Testis (tissue), 3 donors: ENCODE data around the gene FH. TPM values are rescaled to one million over a fixed set of nuclear protein-coding genes. Genes with fewer than 3 reads are reported as not detected.

Source experiments
- DNase-seq: peaks from one replicate; pipeline ENCODE4 v3.0.0-alpha.2; 2019
- H3K27ac ChIP-seq, 2 donors: fragments of 200-600 bp; sonication (generic); one replicate each; pipeline ENCODE4 v1.5.1; 2019
- H3K27me3 ChIP-seq: fragments of 200-600 bp; sonication (generic); one replicate; pipeline ENCODE4 v1.5.1; 2019
- H3K36me3 ChIP-seq: fragments of 200-600 bp; sonication (generic); one replicate; pipeline ENCODE4 v1.5.1; 2017; ENCODE audit warnings: low read depth; ENCODE audit errors: missing control alignments
- H3K4me1 ChIP-seq: fragments of 200-600 bp; sonication (generic); one replicate; pipeline ENCODE4 v1.5.1; 2019
- H3K4me3 ChIP-seq, 2 donors: fragments of 200-600 bp; sonication (generic); one replicate each; pipeline ENCODE4 v1.5.1; 2017 to 2019
- H3K9me3 ChIP-seq: fragments of 200-600 bp; sonication (generic); one replicate; pipeline ENCODE4 v1.5.1; 2017
- CTCF ChIP-seq, 3 experiments: fragments of 450-650 bp in 2 of 3; fragments of 200-600 bp in 1 of 3; sonication (generic) in 1 of 3; IDR thresholded peaks; one replicate each; pipeline ENCODE4 v1.5.1; 2016 to 2019; ENCODE audit warnings: antibody characterized with exemption in 3 of 3, mild to moderate bottlenecking in 2 of 3, moderate library complexity in 1 of 3
- POLR2A ChIP-seq: fragments of 450-650 bp; IDR thresholded peaks from one replicate; pipeline ENCODE4 v1.6.1; 2017; ENCODE audit warnings: antibody characterized with exemption, mild to moderate bottlenecking, moderate library complexity
- WGBS, 2 donors: methylation state at CpG; one replicate each; pipeline ENCODE4 v1.1.5; 2018; 5-methylcytosine and 5-hydroxymethylcytosine counted together
- intact Hi-C: fragments of 100-400 bp; cut with DNase I; formaldehyde crosslinking; loops from one replicate; pipeline ENCODE4 v1.15.1; 2023; ENCODE audit warnings: low total_unique reads
- polyA plus RNA-seq: library from polyadenylated mRNA; stranded (reverse); fragments of 350-450 nt; fragmentation: Illumina TruSeq; extraction: RNeasy Lipid Tissue Mini Kit (QIAGEN cat#74804); gene quantifications from one replicate; pipeline ENCODE4 v1.2.3, GENCODE V29; 2014; ENCODE audit warnings: low read depth, low replicate concordance; ENCODE audit not compliant: insufficient read depth
- total RNA-seq, 2 donors: library from RNA; depleted of rRNA; stranded (reverse); fragments of >200 nt; gene quantifications; one replicate each; pipeline ENCODE4 v1.2.3, GENCODE V29; 2016

Gene FH
- total and polyA plus RNA-seq, 3 donors from 2014 or later = 39.7 to 86.0 (median 54.6) TPM

DNA sequence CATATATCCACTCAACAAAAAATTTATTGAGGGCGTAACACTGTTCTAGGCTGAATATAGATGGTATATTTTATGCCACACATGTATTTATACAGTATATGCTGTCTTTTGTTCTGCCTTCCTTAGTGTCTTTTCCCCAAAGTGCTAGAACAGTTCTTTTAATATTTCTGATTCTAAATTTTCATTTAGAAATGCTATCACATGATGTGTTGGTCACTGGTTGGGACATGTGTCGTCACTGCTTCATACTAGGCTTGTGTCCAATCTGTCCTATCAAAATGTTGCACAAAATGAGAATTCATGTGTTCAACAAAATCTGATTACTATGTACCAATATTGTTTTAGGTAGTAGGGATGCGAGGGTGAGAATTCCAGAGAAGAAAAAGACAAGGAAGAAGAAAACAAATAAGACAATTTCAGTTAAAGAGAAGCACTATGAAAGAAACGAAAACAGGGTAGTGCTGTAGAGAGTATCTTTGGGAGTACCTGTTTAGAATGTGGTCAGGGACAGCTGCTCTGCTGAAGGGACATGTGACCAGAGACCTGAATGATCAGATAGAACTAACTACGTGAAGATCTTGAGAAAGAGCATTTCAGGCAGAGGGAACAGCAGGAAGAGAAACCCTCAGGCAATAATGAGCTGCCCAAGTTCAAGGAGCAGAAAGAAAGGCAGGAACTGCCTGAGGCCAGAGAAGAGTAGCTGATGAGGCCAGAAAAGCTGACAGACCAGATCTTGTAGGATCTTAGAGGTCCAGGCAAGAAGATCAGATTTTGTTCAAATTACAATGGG lies 14.0 kb upstream of the FH start:
- TF ChIP-seq POLR2A = no peak
- TF ChIP-seq CTCF (IDR thresholded peaks at IDR 0.05) = no peak
- DNase-seq = no peak
- H3K27me3 ChIP-seq = no peaks in the 10 kb centered on the region
- intact Hi-C loops = no loop called here
- 80 to 86% methylated on average over 5 of the region's 5 CpGs for WGBS, 2 donors
- H3K27ac ChIP-seq = no peak overlapping the region
- no peaks in the 10 kb centered on the region for H3K36me3 ChIP-seq
- H3K9me3 ChIP-seq = no peaks in the 10 kb centered on the region
- H3K4me1 ChIP-seq = no peaks in the 10 kb centered on the region
- H3K4me3 ChIP-seq = no peak overlapping the region

- no peak for DNase-seq
- intact Hi-C loops = no loop called here
- 86 to 93% methylated on average over 7 of the region's 7 CpGs for WGBS, 2 donors
Measured at GRCh38 chr1:241532864-241533263, 13.3 kb upstream of the FH start.

DNA sequence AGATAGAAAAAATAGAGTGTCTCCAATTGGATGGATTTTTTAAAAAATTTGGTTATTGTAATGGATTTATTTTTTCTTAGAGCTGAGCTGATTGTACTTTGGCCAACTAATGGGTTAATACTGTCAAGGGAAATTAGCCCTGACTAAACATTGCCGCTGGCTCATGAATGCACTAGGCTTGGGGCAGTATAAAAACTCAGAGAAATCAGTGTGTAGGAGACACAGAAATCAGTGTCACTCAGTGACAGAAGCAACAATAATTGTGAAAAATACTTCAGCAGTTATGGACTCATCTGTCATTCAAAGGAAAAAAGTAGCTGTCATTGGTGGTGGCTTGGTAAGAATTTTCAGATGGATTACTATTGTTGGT lies 12.6 kb upstream of the FH start, which contains the start of gene KMO:
Gene KMO (plus strand): TSS at position 217 of the 370 bp plus-strand sequence. CDS start 67 bp downstream, at position 284.
- Histone ChIP-seq H3K9me3 (no peaks in the 10 kb centered on the region), H3K4me3 (peak within 1 kb of the TSS; percentile 2 to 40), H3K4me1 (no peaks in the 10 kb centered on the region), H3K27ac (no peak within 1 kb of the TSS), H3K36me3 (no peaks in the 10 kb centered on the region), H3K27me3 (no peaks in the 10 kb centered on the region)
- no peak for TF ChIP-seq POLR2A
- TF ChIP-seq CTCF (IDR thresholded peaks at IDR 0.05) = no peak
- no peak for DNase-seq
- WGBS, 2 donors = 29 to 32% methylated on average over 1 of the region's 1 CpG
- intact Hi-C loops = no loop called here

More at GRCh38 chr1:241532864-241533263, 13.3 kb upstream of the FH start:
- Histone ChIP-seq H3K4me3 (no peak overlapping the region), H3K4me1 (no peaks in the 10 kb centered on the region), H3K36me3 (no peaks in the 10 kb centered on the region), H3K27ac (no peak overlapping the region), H3K27me3 (no peaks in the 10 kb centered on the region), H3K9me3 (no peaks in the 10 kb centered on the region)
- TF ChIP-seq POLR2A (no peak), CTCF (IDR thresholded peaks at IDR 0.05) (no peak)

DNA sequence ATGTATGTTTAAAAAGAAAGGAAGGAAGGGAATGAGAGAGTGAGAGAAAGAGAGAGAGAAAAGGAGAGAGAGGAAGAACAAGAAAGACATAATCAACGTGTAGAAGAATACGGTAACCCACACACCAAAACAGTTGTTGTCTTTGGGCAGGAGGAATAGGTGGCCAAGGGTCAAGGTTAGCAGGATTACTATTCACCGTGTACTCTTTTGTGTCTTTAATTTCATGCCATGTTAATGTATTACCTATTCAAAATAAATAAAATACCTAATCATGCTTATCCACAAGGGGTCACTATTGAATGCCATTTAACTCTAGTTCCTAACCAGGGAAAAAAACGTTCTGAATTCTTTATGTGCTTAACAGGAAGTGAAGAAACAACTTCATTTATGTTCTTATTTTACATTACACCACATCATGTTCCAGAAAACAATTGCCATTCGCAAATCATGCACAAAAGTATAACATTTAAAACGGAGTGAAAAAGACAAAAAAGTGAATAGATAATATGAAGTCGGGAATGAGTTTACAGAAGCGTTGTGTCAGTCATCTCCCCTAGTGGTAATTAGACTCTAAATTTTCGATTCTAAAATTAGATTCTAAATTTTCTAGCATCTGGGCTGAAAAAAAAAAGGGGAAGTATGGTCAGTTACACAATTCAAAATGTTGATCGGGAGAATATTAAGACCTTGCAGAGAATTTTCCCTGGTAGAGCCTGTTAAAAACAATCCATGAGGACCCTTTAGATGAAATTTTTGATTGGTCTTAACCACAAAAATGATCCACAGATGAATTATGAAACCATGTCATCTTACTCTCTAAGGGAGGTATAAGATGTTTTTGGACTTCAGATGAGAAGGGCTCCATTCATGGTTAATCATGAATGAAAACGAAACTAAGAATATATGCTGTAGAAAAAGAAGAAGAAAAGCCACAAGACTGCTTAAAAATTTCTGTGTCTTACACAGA lies 11.9 kb upstream of the FH start:
- no peak overlapping the region for H3K27ac ChIP-seq
- H3K4me1 ChIP-seq = no peaks in the 10 kb centered on the region
- no peaks in the 10 kb centered on the region for H3K27me3 ChIP-seq
- WGBS, 2 donors = 24 to 28% methylated on average over 11 of the region's 11 CpGs
- TF ChIP-seq CTCF (IDR thresholded peaks at IDR 0.05) = peak; percentile 24 to 69 (median 31)
- no peak for TF ChIP-seq POLR2A
- peak overlapping the region; percentile 2 to 40 for H3K4me3 ChIP-seq
- DNase-seq = no peak
- no peaks in the 10 kb centered on the region for H3K9me3 ChIP-seq
- intact Hi-C loops = no loop called here
- H3K36me3 ChIP-seq = no peaks in the 10 kb centered on the region
